ENCODE data around the gene PDIA5. TPM values are rescaled to one million over a fixed set of nuclear protein-coding genes. Genes with fewer than 3 reads are reported as not detected.

The PDIA5 gene
- total RNA-seq, 1 experiment from 2014 or later, result 24.3 TPM

DNA sequence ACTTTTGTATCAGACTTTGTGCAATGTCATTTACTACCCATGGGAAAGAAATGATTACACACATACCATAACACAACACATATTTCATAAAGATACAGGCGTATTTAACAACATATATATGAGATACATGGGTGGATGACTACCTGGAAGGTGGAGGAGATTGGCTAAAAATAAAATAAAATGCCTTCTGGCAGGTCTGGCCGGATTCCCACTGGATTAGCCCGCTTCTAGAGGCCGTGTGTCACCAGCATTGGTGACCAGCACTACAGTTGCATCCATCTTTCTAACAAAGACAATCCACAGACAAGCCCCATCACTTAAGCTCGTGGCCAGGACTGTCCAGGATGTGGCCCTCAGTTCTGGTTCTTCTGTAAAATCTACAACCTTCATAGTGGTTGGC, 114.0 kb downstream of the PDIA5 start:
- H2BK120ac ChIP-seq (ENCODE audit: low read depth, low read length, poor library complexity, severe bottlenecking), result no peak overlapping the region
- WGBS (ENCODE audit: extremely low coverage, insufficient read length, low lambda C conversion rate), result no CpG with 5 or more reads among the region's 5 CpGs

More for the DNA sequence above, 114.0 kb downstream of the PDIA5 start:
- Histone ChIP-seq H2BK12ac (ENCODE audit: insufficient read length, low read depth, low read length) (no peak overlapping the region), H3K27me3 (ENCODE audit: insufficient read depth, low read length) (no peaks in the 10 kb centered on the region), H3K23ac (ENCODE audit: insufficient read length, low read depth, low read length) (no peak overlapping the region), H3K4me2 (ENCODE audit: insufficient read depth, insufficient read length, low read length) (no peak overlapping the region), H3K56ac (ENCODE audit: insufficient read length, low read depth, low read length) (no peak overlapping the region), H2BK5ac (ENCODE audit: insufficient read length, low read length) (no peak overlapping the region), H3T11ph (ENCODE audit: low read length) (no peak overlapping the region), H3K4me1 (ENCODE audit: insufficient read depth, low read length) (no peaks in the 10 kb centered on the region), H3K79me1 (ENCODE audit: insufficient read depth, low read depth, low read length, poor library complexity, severe bottlenecking) (no peaks in the 10 kb centered on the region), H3K9me3 (ENCODE audit: control insufficient read depth, low read depth, low read length) (no peaks in the 10 kb centered on the region), H2AFZ (ENCODE audit: low read length) (no peak overlapping the region), H3K9ac (ENCODE audit: extremely low read depth, insufficient read length, low read length) (no peak overlapping the region), H3K4ac (ENCODE audit: low read depth, low read length) (no peak overlapping the region), H4K20me1 (ENCODE audit: control insufficient read depth, insufficient read depth, insufficient read length) (no peaks in the 10 kb centered on the region), H3K27ac (ENCODE audit: insufficient read length, low read depth, low read length) (no peak overlapping the region), H3K18ac (ENCODE audit: insufficient read length, low read depth, low read length) (no peak overlapping the region), H3K79me2 (ENCODE audit: insufficient read depth, low read length) (no peaks in the 10 kb centered on the region), H4K91ac (ENCODE audit: insufficient read length, low read depth, low read length) (no peak overlapping the region), H2BK20ac (ENCODE audit: low read depth, low read length, poor library complexity, severe bottlenecking) (no peak overlapping the region), H4K8ac (replicated peaks; ENCODE audit: insufficient read length, low read depth, low read length) (no peak overlapping the region), H2BK15ac (ENCODE audit: low read depth, low read length) (no peak overlapping the region), H3K23me2 (ENCODE audit: insufficient read length, low read depth, low read length, poor library complexity, severe bottlenecking) (no peaks in the 10 kb centered on the region), H2AK5ac (ENCODE audit: insufficient read length, low read length) (no peak overlapping the region), H4K5ac (ENCODE audit: insufficient read length, low read depth, low read length) (no peak overlapping the region), H3K14ac (ENCODE audit: insufficient read depth, low read length) (no peak overlapping the region)
- H3K27me3 Mint-ChIP-seq (ENCODE audit: low read depth), result no peaks in the 10 kb centered on the region
- TF ChIP-seq, protein P1, sequence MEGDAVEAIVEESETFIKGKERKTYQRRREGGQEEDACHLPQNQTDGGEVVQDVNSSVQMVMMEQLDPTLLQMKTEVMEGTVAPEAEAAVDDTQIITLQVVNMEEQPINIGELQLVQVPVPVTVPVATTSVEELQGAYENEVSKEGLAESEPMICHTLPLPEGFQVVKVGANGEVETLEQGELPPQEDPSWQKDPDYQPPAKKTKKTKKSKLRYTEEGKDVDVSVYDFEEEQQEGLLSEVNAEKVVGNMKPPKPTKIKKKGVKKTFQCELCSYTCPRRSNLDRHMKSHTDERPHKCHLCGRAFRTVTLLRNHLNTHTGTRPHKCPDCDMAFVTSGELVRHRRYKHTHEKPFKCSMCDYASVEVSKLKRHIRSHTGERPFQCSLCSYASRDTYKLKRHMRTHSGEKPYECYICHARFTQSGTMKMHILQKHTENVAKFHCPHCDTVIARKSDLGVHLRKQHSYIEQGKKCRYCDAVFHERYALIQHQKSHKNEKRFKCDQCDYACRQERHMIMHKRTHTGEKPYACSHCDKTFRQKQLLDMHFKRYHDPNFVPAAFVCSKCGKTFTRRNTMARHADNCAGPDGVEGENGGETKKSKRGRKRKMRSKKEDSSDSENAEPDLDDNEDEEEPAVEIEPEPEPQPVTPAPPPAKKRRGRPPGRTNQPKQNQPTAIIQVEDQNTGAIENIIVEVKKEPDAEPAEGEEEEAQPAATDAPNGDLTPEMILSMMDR (conservative IDR thresholded peaks at IDR 0.05), result no peak
- H3K27ac Mint-ChIP-seq, result no peak overlapping the region
- H3K36me3 Mint-ChIP-seq (ENCODE audit: insufficient read depth in 1 of 3, low read depth in 3 of 3), result no peaks in the 10 kb centered on the region
- H3K4me1 Mint-ChIP-seq, result no peaks in the 10 kb centered on the region
- no peaks in the 10 kb centered on the region for H3K9me3 Mint-ChIP-seq
- no peak for DNase-seq
- H3K4me3 Mint-ChIP-seq, result no peak overlapping the region

Measured in H9 (cell line).